Spinal cord (tissue), 10 donors: ENCODE results near the gene UBXN1. TPM values are rescaled to one million over a fixed set of nuclear protein-coding genes. Genes with fewer than 3 reads are reported as not detected.
"Not testable (repeated sequence)": the region's sequence is repeated elsewhere in the genome, so short reads cannot be mapped to it uniquely, and the experiment has no call there.

Experiments
- DNase-seq, 6 donors: peaks; one replicate each; pipeline versions ENCODE4 v3.0.0 to v3.0.0-alpha.2; 2013 to 2015; ENCODE audit warnings: low spot score in 6 of 6, low read depth in 4 of 6
- H3K27ac ChIP-seq: one replicate; pipeline ENCODE4 v1.5.1; 2013; ENCODE audit warnings: low read depth, low read length, control low read depth
- H3K27me3 ChIP-seq: one replicate; pipeline ENCODE4 v1.6.1; 2013; ENCODE audit warnings: low read length; ENCODE audit not compliant: control insufficient read depth, insufficient read depth
- H3K36me3 ChIP-seq: one replicate; pipeline ENCODE4 v1.6.1; 2013; ENCODE audit warnings: low read length; ENCODE audit not compliant: control insufficient read depth, insufficient read depth
- H3K4me1 ChIP-seq: one replicate; pipeline ENCODE4 v1.6.1; 2013; ENCODE audit warnings: low read length; ENCODE audit not compliant: control insufficient read depth, insufficient read depth
- H3K4me3 ChIP-seq: one replicate; pipeline ENCODE4 v1.5.1; 2013; ENCODE audit warnings: low read depth, low read length, control low read depth
- H3K9me3 ChIP-seq: one replicate; pipeline ENCODE4 v1.6.1; 2013; ENCODE audit warnings: low read length; ENCODE audit not compliant: control insufficient read depth, insufficient read depth
- WGBS: methylation state at CpG from one replicate; pipeline ENCODE4 v1.1.5; 2013; ENCODE audit warnings: missing lambda C conversion rate; ENCODE audit not compliant: insufficient coverage; 5-methylcytosine and 5-hydroxymethylcytosine counted together
- polyA plus RNA-seq, 2 donors: library from polyadenylated mRNA; unstranded; fragments of 120-200 nt; gene quantifications; one replicate each; pipeline ENCODE4 v1.2.1, GENCODE V29; 2013; ENCODE audit not compliant: insufficient read length in 2 of 2
- total RNA-seq, 2 donors: library from RNA; depleted of rRNA in 1 of 2; stranded (reverse); fragments of 120-200 nt in 1 of 2; fragments of >200 nt in 1 of 2; gene quantifications; one replicate each; pipeline versions ENCODE4 v1.2.3 to v1.2.4, GENCODE V29; 2013 to 2014
- donor health status: healthy.

The UBXN1 gene
- total and polyA plus RNA-seq, 4 donors: 32.0 to 148 (median 115) TPM

GRCh38 chr11:62677714-62678113 is 1.2 kb downstream of the UBXN1 start:
- H3K4me3 ChIP-seq: no peak overlapping the region
- H3K27ac ChIP-seq: no peak overlapping the region
- H3K36me3 ChIP-seq: peaks cover 30% of the 10 kb centered on the region
- H3K9me3 ChIP-seq: no peaks in the 10 kb centered on the region
- 90% methylated on average over 9 of the region's 15 CpGs for WGBS
- DNase-seq: no peak
- peaks cover 23% of the 10 kb centered on the region for H3K4me1 ChIP-seq
- H3K27me3 ChIP-seq: no peaks in the 10 kb centered on the region

GRCh38 chr11:62677156-62677555 is 1.7 kb downstream of the UBXN1 start:
- no peak for DNase-seq
- no peak overlapping the region for H3K4me3 ChIP-seq

GRCh38 chr11:62676698-62677097 is 2.2 kb downstream of the UBXN1 start:
- WGBS: 63% methylated on average over 6 of the region's 6 CpGs
- Histone ChIP-seq H3K4me1 (peaks cover 33% of the 10 kb centered on the region), H3K27me3 (no peaks in the 10 kb centered on the region), H3K9me3 (no peaks in the 10 kb centered on the region), H3K27ac (no peak overlapping the region), H3K36me3 (peaks cover 38% of the 10 kb centered on the region), H3K4me3 (no peak overlapping the region)
- DNase-seq: no peak

More at GRCh38 chr11:62677156-62677555, 1.7 kb downstream of the UBXN1 start:
- Histone ChIP-seq H3K27me3 (no peaks in the 10 kb centered on the region), H3K36me3 (peaks cover 35% of the 10 kb centered on the region), H3K9me3 (no peaks in the 10 kb centered on the region), H3K4me1 (peaks cover 29% of the 10 kb centered on the region), H3K27ac (no peak overlapping the region)
- WGBS: 83% methylated on average over 2 of the region's 6 CpGs

GRCh38 chr11:62675415-62675814 is 3.5 kb downstream of the UBXN1 start:
- WGBS: 100% methylated on average over 3 of the region's 10 CpGs
- peaks cover 43% of the 10 kb centered on the region for H3K4me1 ChIP-seq
- H3K4me3 ChIP-seq, H3K27ac ChIP-seq, H3K27me3 ChIP-seq, DNase-seq, H3K9me3 ChIP-seq: not testable (repeated sequence)
- H3K36me3 ChIP-seq: peaks cover 39% of the 10 kb centered on the region

GRCh38 chr11:62673196-62673525 is 5.7 kb downstream of the UBXN1 start:
- H3K4me3 ChIP-seq: no peak overlapping the region
- H3K27me3 ChIP-seq: no peaks in the 10 kb centered on the region
- H3K27ac ChIP-seq: no peak overlapping the region
- peaks cover 35% of the 10 kb centered on the region for H3K4me1 ChIP-seq
- DNase-seq: no peak
- no CpG with 5 or more reads among the region's 2 CpGs for WGBS
- H3K9me3 ChIP-seq: no peaks in the 10 kb centered on the region
- H3K36me3 ChIP-seq: peaks cover 48% of the 10 kb centered on the region

- Histone ChIP-seq H3K27me3 (no peaks in the 10 kb centered on the region), H3K4me1 (peaks cover 37% of the 10 kb centered on the region), H3K36me3 (peaks cover 46% of the 10 kb centered on the region), H3K9me3 (no peaks in the 10 kb centered on the region), H3K27ac (peak within 1 kb of the TSS; percentile 92), H3K4me3 (peak within 1 kb of the TSS; percentile 79)
- under 1% methylated on average over 59 of the region's 59 CpGs for WGBS
- DNase-seq: peak in 5 of 6 donors; percentile 72 to 95 (median 80)
Observed at GRCh38 chr11:62671608-62672389, 7.1 kb downstream of the UBXN1 start, which contains the start of the genes LBHD1 and UQCC3. Gene LBHD1 (minus strand): TSS chr11:62672267. CDS start chr11:62670031, 2,236 bp downstream. Gene UQCC3 (plus strand): TSS chr11:62671673. CDS start chr11:62671746, 73 bp downstream.

GRCh38 chr11:62671236-62671607 is 7.7 kb downstream of the UBXN1 start:
- peak overlapping the region; percentile 79 for H3K4me3 ChIP-seq
- no peaks in the 10 kb centered on the region for H3K9me3 ChIP-seq
- H3K27ac ChIP-seq: peak overlapping the region; percentile 92
- no peaks in the 10 kb centered on the region for H3K27me3 ChIP-seq
- H3K36me3 ChIP-seq: peaks cover 46% of the 10 kb centered on the region
- no peak for DNase-seq
- WGBS: 0% methylated on average over 12 of the region's 17 CpGs
- peaks cover 43% of the 10 kb centered on the region for H3K4me1 ChIP-seq

- Histone ChIP-seq H3K9me3 (no peaks in the 10 kb centered on the region), H3K27ac (no peak overlapping the region), H3K36me3 (peaks cover 40% of the 10 kb centered on the region), H3K27me3 (no peaks in the 10 kb centered on the region), H3K4me3 (no peak overlapping the region), H3K4me1 (peaks cover 51% of the 10 kb centered on the region)
- WGBS: 86% methylated on average over 1 of the region's 4 CpGs
- no peak for DNase-seq
Observed at GRCh38 chr11:62669420-62670161, 9.3 kb downstream of the UBXN1 start.

GRCh38 chr11:62667460-62667859 is 11.4 kb downstream of the UBXN1 start:
- no CpG with 5 or more reads among the region's 2 CpGs for WGBS
- peaks cover 32% of the 10 kb centered on the region for H3K36me3 ChIP-seq
- no peaks in the 10 kb centered on the region for H3K27me3 ChIP-seq
- no peak overlapping the region for H3K4me3 ChIP-seq
- peaks cover 53% of the 10 kb centered on the region for H3K4me1 ChIP-seq
- DNase-seq: no peak
- no peaks in the 10 kb centered on the region for H3K9me3 ChIP-seq
- no peak overlapping the region for H3K27ac ChIP-seq
